GM20000 (cell line): ENCODE measurements around the gene FMR1.
A peak's percentile ranks its signal among the peaks of the same experiment; 100 is the strongest.

Experiments used
- DNase-seq: peaks from one replicate; pipeline ENCODE4 v3.0.0; 2012; ENCODE audit warnings: low spot score
- CTCF ChIP-seq: IDR thresholded peaks from 2 replicates; pipeline ENCODE4 v1.5.1; 2012; ENCODE audit warnings: mild to moderate bottlenecking, control low read depth; ENCODE audit errors: extremely low read depth, missing control alignments

Gene FMR1

DNA sequence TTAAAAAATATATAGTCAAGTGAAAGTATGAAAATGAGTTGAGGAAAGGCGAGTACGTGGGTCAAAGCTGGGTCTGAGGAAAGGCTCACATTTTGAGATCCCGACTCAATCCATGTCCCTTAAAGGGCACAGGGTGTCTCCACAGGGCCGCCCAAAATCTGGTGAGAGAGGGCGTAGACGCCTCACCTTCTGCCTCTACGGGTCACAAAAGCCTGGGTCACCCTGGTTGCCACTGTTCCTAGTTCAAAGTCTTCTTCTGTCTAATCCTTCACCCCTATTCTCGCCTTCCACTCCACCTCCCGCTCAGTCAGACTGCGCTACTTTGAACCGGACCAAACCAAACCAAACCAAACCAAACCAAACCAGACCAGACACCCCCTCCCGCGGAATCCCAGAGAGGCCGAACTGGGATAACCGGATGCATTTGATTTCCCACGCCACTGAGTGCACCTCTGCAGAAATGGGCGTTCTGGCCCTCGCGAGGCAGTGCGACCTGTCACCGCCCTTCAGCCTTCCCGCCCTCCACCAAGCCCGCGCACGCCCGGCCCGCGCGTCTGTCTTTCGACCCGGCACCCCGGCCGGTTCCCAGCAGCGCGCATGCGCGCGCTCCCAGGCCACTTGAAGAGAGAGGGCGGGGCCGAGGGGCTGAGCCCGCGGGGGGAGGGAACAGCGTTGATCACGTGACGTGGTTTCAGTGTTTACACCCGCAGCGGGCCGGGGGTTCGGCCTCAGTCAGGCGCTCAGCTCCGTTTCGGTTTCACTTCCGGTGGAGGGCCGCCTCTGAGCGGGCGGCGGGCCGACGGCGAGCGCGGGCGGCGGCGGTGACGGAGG lies at the start of gene FMR1:
Gene FMR1 (plus strand): TSS at position 728 of the 831 bp plus-strand sequence. CDS start 261 bp downstream, outside the sequence.
- TF ChIP-seq CTCF: no peak
- DNase-seq: peak; percentile 96

GRCh38 chrX:147875866-147876596 lies 35.7 kb upstream of the FMR1 start:
- no peak for TF ChIP-seq CTCF
- DNase-seq: no peak

GRCh38 chrX:147876849-147877646 lies 34.7 kb upstream of the FMR1 start:
- DNase-seq: no peak
- TF ChIP-seq CTCF: no peak

- no peak for DNase-seq
- no peak for TF ChIP-seq CTCF
These were observed 34.0 kb upstream of the FMR1 start for GRCh38 chrX:147877726-147878125.

- no peak for DNase-seq
- no peak for TF ChIP-seq CTCF
These were observed 26.8 kb upstream of the FMR1 start for GRCh38 chrX:147884958-147885357.

- no peak for TF ChIP-seq CTCF
- DNase-seq: no peak
These were observed 21.0 kb upstream of the FMR1 start for GRCh38 chrX:147890756-147891155.

DNA sequence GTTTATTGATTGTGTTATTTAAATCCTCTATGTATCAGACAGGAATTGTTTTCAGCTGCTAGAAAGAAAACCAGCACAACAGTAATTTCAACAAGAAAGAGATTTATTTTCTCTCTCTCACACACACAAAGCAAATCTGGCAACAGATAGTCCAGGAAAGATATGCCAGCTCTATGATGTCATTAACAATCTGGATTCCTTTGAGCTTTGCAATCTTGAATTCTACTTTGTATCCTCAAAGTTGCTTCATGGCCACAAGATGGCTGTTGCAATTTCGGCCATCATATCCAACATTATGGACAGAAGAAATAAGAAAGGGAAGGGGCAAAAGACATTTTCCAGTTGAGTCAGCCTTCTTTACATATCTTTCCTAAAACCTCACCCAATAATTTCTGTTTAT lies 19.8 kb upstream of the FMR1 start:
- no peak for DNase-seq
- TF ChIP-seq CTCF: no peak
